ENCODE results near the gene SHOC2.

Gene SHOC2

DNA sequence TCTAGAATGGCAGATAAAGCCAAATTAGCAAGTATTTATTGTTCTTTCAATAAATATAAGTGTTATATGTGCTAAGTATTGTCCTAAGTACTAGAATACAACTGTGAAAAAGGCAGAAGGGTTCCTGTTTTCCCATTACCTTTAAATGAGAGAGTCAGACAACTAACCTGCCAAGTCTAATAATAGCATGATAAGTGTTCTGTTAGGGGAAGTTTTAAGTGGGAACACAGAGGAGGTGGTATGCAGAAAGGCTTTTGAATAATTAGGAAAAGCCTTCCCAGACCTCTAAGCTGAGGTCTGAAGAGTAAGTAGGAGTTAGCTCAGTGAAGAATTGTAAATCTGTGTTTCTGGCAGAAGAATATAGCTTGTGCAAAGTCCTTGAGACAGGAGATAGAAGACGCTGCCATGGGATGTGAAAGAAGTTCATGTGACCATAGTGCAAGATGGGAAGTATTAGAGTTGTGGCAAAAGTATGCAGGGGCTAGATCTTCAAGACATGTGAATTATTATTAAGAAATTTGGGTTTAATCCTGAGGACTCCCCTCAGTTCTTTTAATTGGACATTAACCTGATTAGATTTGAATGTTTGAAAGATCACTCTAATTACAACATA, 12.5 kb downstream of the SHOC2 start:
- H3K27ac ChIP-seq, result no peak overlapping the region
- TF ChIP-seq, protein P1, sequence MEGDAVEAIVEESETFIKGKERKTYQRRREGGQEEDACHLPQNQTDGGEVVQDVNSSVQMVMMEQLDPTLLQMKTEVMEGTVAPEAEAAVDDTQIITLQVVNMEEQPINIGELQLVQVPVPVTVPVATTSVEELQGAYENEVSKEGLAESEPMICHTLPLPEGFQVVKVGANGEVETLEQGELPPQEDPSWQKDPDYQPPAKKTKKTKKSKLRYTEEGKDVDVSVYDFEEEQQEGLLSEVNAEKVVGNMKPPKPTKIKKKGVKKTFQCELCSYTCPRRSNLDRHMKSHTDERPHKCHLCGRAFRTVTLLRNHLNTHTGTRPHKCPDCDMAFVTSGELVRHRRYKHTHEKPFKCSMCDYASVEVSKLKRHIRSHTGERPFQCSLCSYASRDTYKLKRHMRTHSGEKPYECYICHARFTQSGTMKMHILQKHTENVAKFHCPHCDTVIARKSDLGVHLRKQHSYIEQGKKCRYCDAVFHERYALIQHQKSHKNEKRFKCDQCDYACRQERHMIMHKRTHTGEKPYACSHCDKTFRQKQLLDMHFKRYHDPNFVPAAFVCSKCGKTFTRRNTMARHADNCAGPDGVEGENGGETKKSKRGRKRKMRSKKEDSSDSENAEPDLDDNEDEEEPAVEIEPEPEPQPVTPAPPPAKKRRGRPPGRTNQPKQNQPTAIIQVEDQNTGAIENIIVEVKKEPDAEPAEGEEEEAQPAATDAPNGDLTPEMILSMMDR (IDR thresholded peaks at IDR 0.05), result no peak
- TF ChIP-seq ZFX (IDR thresholded peaks at IDR 0.05; ENCODE audit: borderline replicate concordance), result no peak

DNA sequence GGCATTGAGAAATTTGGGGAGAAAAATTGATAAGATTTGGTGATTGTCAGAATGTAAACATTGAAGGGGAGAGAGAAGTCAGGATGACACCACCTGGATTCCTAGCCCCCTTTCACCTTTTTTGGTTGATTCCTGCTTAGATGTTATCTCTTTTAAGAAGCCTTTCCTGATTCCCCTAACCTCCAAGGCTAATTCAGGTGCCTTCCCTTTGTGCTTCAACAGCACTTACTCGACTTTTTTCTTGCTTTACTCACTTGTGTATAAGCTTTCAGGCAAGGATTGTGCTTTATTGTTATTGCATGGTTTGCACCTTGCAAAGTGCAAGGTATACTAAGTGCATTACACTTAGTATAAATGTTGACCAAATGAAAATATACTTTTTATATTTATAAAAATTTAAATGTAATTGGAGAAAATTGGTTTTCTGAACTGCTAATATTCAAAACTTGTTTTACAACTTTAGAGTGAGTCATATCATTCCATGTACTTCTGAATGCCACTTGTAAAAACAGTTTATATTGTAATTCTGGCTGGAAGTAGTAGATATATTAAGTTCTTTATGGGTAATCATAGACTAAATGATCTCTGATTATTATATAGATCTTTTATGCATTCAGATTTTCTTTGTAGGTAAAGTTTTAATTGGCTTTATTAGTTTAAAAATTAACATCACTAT, 13.2 kb downstream of the SHOC2 start:
- TF ChIP-seq ZFX (IDR thresholded peaks at IDR 0.05; ENCODE audit: borderline replicate concordance), result no peak
- TF ChIP-seq, protein P1 (IDR thresholded peaks at IDR 0.05), result no peak
- no peak overlapping the region for H3K27ac ChIP-seq

DNA sequence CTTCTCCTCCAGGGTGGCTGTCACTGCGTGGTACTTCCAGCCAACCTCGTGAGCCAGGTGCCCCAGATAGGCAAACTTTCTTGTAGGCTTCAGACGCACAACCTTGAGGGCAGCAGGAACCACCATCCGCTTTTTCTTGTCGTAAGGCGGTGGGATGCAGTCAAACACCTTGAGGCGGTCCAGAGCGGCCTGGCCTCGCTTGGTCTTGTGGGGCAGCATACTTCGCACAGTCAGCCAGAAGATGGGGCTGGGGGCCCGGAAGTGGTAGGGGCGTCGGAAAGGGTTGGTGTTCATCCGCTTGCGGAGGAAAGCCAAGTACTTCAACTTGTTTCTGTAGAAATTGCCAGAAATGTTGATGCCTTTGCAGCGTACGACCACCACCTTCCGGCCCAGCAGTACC, 17.4 kb downstream of the SHOC2 start:
- no peak overlapping the region for H3K27ac ChIP-seq
- TF ChIP-seq ZFX (IDR thresholded peaks at IDR 0.05; ENCODE audit: borderline replicate concordance), result no peak
- TF ChIP-seq, protein P1 (IDR thresholded peaks at IDR 0.05), result no peak

DNA sequence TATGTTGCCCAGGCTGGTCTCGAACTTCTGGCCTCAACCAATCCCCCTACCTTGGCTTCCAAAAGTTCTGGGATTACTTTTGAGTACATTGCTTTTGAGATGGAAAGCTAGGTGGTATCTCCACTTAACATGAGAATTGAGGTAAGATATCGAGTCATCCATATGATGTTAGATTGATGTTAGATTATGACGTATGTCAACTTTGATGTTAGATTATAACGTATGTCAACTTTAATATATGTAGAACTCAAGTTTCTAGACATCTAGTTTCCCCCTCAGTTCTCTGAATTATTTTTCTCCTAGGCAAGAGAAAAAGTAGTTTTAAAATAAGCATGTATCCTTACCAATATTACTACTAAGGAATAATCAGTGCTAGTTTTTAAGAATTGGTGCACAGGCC, 20.0 kb downstream of the SHOC2 start:
- TF ChIP-seq ZFX (IDR thresholded peaks at IDR 0.05; ENCODE audit: borderline replicate concordance), result no peak
- TF ChIP-seq, protein P1 (IDR thresholded peaks at IDR 0.05), result no peak
- no peak overlapping the region for H3K27ac ChIP-seq

DNA sequence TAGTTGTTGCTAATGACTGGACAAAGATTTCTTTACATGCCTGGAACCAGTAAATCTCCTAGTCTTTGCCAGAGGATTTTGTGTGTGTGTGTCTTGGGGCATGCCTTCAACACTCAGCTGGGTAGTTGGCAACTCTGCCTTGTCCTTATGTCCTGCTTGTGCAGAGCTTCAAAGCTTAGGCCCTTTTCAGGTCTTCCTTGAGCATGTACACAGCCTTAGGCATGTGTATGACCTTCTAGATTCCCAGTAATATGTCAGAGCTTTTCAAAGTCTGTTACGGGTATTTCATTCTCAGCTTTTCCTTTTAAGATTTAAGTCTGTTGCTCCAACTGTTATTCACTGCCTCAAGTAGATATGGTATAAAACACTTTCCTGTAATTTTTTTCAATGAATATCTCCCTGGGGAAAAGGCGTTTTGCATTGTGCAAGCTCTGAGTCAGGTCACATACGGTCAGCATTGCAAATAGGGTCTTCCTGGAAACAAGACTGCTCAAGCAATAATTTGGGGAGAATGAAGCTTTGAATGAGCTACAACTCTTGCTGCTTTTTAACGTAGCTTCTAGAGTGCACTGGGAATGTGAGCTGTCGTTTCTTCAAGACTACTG, 25.5 kb downstream of the SHOC2 start:
- TF ChIP-seq ZFX (IDR thresholded peaks at IDR 0.05; ENCODE audit: borderline replicate concordance), result no peak
- TF ChIP-seq, protein P1 (IDR thresholded peaks at IDR 0.05), result no peak
- H3K27ac ChIP-seq, result no peak overlapping the region

DNA sequence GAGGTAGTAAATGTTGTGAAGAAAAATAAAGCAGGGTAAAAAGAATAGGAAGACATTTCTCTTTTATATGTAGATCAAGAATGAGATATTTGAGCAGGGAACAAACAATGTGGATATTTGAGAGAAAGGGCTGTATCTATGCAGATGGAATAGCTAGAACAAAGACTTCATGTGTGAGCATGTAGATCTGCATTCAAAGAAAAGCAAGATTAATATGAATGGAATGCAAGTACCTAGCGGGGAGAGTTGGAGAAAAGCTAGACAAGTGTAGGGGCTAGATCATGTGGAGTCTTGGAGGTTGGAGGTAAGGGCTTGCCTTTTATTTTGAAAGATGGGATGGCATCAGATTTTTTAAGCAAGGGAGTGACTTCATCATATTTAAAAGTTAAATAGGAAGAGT, 27.1 kb downstream of the SHOC2 start:
- no peak overlapping the region for H3K27ac ChIP-seq
- no peak for TF ChIP-seq ZFX (IDR thresholded peaks at IDR 0.05; ENCODE audit: borderline replicate concordance)
- TF ChIP-seq, protein P1 (IDR thresholded peaks at IDR 0.05), result no peak

DNA sequence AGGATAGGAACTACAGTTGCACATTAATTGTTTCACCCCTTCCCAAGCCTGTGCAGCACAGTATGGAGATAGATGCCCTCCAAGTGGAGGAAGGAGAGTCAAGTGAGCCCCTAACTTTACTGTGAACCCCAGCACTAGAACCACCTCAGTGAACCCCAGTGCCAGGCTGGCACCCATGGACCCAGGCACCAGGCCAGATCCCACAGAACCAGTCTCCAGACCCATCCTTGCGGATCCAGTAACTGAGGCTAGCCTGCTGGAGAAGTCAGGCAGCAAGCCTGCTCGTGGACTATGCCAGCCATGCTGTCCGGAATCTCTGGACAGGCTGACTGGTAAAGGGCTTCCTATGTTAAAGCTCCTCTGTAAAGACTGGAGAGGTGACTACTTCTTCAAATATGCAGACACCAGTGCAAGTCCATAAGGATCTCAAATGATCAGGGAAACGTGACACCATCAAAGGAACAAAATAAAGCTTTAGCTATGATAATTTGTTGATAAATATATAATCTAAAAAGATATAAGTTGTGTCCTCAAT, 27.7 kb downstream of the SHOC2 start:
- H3K27ac ChIP-seq, result no peak overlapping the region
- TF ChIP-seq, protein P1 (IDR thresholded peaks at IDR 0.05), result no peak
- TF ChIP-seq ZFX (IDR thresholded peaks at IDR 0.05; ENCODE audit: borderline replicate concordance), result no peak

All from 22Rv1 (cell line).